ENCODE measurements around the gene MAPKAP1.
A peak's percentile ranks its signal among the peaks of the same experiment; 100 is the strongest.
"Not testable (repeated sequence)": the region's sequence is repeated elsewhere in the genome, so short reads cannot be mapped to it uniquely, and the experiment has no call there.

The MAPKAP1 gene

DNA sequence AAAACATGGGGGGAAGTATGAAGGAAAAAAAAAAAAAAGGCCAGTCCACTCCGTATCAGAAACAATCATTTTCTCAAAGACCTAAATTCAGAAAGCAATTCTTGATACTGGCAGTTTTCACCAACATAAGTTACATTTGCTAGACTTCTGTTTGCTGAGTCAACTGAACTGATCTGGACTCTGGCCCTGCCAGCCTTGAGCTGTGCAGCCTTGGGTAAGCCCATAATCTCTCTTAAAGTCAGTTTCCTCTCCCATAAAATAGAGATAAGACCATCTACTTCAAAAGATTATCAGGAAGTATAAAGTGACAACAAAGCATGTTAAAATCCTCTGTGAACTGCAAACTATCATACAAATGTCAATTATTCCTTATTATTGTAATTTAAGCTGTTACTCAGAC is 106.8 kb downstream of the MAPKAP1 start:
- no peak for DNase-seq

DNA sequence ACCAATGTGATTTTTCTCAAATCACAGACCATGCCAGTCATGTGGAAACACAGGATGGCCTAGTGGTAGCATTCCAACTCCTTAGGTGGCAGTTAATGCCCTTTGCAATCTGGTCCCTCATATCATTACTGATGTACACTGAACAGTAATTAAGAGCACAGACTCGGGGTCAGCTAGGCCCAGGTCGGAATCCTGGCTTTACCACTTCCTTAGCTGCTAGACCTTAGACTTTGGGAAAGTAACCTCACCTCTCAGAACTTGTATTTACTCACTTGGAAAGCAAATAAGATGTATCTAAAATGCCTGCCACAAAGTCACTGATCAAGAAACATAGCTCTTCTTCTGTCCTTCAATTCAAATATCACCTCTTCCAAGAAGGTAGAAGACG is 112.8 kb downstream of the MAPKAP1 start:
- no peak for DNase-seq

DNA sequence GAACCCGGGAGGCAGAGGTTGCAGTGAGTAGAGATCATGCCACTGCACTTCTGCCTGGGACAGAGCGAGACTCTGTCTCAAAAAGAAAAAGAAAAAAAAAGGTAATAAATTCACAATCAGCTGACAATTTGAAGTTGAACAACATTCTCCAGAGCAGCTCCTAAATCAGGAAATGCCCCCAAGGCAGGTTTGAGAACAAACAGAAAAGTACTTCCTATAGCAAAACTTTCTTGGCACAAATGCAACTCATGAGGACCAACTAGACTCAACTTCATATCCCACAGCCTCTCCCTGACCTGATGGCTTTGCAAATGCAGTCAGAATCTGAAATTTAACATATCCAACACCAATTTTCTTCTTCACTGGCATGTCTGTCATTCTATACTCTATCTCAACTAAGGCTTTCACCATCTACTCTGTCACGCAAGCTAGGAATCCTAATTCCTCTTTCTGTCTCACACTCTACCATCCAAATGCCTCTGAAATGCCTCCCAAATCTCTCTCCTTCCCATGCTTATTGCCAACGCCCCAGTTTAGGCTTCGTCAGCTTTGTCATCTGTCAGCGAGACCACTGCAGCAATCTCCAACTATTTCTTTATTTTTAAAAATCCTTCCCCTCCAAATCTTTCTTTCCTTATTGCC is 113.3 kb downstream of the MAPKAP1 start:
- DNase-seq, result no peak

DNA sequence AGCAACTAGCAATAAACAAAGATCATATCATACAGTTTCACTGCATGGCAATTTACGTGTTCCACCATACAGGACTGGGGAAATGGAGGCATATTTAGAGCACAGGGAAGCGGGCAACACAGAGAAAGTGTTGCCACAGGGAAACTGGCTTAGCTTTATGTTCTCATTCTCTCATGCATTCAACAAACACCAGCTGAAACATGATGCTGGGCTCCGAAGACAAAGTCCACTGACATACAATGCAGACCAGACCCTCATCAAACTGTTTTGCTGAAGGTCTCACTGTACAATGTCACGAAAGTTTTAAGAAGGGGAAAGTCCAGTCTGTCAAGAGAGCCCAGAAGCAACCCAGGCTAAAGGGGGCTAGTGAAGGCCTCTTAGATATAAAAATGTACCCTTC is 115.1 kb downstream of the MAPKAP1 start:
- DNase-seq, result no peak

DNA sequence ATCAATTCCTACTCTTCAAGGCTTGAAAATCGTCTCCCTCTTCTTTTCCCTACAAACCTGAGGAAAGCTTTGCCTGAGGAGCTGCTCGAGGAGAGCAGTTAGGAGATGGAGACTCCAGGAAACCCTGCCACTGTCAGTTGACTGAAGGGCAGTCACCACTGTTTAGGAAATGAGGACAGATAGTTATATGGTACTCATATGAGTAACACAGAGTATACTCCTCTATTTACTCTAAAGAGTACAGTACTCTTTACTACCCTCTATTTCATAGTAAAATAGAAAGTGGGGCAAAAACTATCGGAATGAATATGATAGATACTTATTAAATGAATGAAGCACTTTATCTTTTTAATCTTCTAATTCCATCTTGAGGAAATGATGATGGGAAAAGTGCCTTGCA is 115.8 kb downstream of the MAPKAP1 start:
- DNase-seq, result no peak

DNA sequence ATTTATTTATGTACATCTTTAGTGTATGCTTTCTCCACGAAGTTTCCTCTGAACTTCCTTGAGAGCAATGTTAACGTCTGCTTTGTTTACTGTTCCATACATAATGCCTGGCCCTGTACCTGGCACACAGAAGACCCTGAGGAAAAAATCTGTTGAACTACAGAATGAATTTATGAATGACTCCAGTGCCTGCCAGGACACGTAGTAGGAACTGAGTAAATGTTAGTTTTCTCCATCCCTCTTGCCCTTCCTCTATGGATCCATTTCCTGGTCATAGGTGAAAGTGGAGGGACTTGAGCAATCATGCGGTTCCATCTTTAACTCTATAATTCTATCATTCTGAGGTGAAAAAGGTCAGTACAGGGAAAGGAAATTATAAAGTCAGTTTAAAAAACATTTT is 117.7 kb downstream of the MAPKAP1 start:
- DNase-seq, result no peak

DNA sequence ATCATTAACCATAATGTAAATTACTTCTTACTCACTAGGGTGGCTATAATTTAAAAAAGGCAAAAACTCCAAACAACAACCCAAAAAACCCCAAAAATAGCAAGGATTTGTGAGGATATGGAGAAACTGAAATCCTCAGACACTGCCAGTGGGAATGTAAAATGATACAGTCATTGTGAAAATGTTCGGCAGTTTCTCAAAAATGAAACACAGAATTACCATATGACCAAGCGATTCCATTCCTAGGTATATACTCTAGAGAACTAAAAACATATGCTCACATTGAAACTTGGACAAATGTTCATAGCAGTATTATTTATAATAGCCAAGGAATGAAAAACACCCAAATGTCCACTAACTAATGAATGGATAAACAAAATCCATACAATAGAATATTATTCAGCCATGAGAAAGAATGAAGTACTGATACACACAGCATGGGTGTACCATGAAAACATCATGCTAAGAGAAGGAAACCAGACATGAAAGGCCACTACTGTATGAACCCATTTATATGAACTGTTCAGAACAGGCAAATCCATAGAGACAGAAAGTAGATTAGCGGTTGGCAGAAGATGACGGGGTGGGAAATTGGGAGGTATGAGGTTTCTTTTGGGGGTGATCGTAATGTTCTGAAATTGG is 119.1 kb downstream of the MAPKAP1 start:
- no peak for DNase-seq

DNA sequence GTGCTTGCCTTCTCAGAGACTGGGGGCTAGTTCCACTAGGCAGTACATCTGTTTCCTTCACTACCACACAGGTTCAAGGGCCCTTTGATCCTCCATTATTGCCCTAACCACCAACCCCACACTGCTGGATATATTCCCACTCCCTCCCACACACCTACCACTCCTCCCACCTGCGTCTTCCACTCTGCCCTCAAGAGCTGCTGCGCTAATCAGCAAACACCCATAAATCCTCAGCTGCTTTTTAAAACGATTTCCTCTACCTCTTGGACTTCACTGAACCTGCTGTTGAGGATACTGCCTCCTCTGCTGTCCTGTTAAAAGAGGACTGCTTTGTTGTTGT is 120.9 kb downstream of the MAPKAP1 start:
- no peak for DNase-seq

DNA sequence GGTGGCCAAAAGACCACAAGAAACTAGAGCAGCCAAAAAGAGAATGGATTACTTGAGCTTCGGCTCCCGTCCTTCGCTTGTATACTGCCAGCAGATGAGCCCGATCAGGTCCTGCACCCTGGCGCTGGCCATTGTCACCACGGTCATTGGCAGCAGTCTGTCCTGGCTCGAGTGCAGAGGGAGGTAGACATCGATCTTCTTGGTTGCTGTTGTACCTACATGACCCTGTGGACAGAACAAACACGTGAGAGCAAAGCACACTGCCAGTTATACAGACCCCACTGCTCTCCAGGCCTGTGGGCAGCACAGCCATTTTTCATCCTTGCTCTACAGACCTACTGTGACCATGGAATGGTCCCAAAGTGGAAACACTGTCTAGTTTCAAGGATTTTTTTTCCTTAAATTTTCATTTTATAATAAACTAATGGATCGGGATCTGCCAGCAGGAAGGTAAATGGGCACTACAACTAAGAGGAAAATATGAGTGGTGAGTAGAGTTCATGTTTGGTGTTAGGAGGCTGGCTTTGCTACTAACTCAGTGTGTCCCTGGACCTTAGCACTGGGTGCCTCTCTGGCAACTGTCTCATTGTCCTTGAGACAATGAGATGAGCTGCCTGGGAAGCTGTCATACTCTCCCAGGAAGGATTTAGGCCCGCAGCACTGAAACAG is 121.4 kb downstream of the MAPKAP1 start:
- no peak for DNase-seq

DNA sequence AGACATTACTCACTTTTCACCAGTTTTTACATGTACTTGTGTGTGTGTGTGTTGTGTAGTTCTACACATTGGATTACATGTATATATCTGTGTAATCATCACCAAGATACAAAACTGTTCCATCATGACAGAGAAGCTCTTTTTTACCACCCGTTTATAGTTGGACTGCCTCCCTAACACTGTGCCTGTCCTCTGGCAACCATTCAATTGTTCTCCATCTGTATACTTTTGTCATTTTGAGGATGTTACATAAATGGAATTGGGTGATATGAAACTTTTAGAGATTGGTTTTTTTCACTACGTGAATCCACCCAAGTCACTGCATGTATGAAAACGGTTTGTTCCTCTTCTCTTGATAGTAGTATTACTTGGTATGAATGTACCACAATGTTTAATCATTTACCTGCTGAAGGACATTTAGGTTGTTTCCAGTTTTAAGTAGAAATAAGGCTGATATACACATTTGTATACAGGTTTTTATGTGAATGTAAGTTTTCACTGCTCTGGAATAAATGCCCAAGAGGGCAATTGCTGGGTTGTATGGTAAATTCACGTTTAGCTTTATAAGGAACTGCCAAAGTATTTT is 126.2 kb downstream of the MAPKAP1 start:
- no peak for DNase-seq

DNA sequence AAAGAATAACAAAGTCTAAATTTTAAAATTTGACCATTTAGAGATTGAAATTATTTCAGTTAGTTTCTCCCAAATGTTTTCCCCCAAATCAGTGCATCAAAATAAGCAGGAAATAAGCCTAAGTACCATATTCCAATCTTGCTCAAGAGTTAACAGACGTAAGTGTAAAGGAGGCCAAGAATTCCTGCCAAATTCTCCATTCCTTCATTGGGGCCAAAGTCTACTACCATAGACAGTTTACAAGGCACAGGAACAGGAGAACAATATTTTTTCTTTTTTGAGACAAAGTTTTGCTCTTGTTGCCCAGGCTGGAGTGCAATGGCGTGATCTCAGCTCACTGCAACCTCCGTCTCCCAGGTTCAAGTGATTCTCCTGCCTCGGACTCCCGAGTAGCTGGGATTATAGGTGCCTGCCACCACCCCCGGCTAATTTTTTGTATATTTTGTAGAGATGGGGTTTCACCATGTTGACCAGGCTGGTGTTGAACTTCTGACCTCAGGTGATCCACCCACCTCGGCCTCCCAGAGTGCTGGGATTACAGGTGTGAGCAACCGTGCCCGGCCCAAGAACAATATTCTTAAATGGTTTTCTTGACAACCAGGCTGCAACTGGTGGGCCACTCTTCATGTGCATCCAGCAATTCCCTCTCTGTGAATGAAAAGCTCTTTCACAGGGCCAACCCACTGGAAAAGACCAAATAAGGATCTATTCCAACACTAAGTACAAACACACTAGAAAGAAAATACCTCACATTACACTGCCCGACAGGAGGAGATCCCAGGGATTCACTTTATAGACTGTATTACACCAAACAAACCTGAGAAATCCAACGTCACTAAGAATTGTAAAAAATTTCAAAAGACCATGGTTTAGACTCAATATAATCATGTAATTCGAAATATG is 127.7 kb downstream of the MAPKAP1 start:
- DNase-seq, result no peak

DNA sequence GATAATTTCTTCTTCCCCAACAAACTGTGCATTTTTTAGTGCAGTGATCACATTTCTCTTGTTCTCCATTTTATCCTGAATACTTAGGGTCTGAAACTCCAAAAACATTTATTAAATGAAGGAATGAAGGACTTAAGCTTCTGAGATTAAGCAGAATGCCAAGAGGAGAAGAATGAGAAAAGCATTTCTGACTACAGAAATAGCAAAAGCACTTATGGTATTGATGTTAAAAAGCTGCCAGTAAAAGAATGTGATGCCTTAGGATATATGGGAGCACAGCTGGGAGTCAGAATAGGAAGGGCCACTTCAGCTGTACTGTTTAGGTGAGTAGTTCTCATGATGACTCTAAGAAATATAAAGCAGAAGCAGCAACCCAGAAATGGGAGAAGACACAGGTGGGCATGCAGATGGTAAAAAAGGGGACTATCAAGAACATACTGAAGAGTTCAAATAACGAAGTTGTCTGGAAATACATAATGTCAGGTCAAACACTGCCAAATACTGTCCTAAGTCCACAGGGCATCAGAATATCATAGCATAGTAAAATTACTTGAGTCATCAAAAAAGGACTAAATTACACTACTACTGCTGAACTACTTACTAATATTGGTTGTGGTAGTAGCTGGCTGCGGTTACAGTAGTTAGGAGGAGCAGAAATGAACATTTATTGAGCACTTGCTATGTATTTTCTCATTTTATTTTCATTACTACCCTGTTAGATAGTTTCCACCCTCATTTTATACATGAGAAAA is 132.7 kb downstream of the MAPKAP1 start:
- no peak for DNase-seq

DNA sequence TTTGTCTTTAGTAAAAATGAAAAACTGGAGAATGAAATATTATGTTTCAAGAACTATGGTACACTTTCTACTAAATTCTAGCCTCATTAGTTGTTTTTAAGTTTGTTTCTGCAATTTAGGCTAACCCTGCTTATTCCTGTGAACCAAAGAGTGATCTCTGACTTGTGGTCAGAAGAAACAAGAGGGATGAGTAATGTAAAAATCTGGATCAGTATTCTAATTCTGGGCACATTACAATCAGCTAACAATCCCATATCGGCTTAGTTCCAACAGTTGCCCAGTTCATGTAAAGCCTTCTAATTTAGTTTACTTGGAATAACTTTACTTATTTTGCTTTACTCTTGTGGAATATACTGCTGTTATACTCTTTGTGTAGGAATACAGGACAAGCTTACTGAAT is 134.5 kb downstream of the MAPKAP1 start:
- not testable (repeated sequence) for DNase-seq

DNA sequence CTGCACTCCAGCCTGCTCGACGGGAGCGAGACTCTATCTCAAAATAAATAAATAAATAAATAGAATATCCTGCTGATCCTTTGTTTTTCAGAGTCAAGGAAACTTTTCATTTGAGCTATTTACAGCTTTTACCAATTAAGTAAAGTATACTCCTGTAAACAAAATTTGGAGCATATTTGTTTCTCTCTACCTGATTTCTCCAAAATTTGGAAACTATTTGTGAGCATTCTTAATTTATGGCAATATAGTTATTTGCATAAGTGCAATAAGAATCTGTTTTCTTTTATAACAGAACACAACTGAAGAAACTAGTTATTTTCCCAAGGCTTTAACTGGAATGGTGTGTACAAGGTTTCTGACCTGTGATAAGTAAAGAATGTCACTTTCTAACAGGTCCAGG is 135.2 kb downstream of the MAPKAP1 start:
- peak in 1 of 2 donors; percentile 2 for DNase-seq

DNA sequence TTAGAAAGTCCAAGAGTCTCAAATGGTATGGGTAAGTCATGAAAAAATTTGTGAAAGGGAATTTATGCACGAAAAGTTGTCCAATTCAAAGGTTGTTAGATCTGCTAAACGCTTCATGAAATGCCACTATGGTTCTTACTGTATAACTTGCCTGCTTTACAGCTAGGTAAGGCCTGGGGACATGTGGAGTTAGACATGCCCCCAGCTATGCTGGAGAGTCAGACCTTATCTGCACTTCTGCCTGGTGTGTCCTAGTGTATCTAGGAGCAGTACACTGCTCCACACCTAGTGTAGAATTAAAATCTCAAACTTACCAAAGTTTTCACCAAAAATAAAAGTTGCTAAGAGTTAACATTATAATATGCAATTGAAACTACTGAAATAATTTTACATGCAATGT is 136.8 kb downstream of the MAPKAP1 start:
- no peak for DNase-seq

DNA sequence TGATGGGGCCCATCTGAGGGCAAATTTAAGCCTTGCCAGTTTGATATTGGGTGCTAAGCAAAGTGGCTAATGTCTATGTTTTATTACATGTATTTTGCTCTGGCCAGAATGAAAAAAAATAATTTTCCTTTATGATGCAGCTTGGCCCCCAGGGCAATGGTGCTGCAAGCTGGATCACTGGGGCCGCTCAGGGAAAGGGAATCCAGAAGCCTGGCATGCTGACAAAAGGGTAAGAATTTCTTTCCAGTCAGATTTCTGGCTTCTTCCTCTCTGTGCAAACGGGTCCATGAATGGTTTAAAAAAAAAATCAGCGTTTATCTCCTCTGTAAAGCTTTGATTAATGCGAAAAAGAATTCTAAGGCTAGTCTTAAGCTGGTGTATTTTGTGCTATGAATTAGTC is 138.4 kb downstream of the MAPKAP1 start:
- no peak for DNase-seq

DNA sequence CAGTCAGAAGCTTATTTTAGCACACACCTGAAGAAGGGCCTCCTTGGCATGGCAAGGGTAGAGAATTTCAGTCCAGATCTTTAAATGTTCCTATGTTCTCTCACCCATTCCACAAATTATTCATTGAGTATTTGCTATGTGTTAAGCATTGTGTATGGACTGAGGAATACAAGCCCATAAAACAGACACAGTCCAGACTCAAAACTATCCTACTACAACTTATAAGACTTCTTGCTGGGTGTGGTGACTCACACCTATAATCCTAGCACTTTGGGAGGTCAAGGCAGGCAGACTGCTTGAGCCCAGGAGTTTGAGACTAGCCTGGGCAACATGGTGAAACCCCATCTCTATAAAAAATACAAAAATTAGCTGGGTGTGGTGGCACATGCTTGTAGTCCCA is 141.0 kb downstream of the MAPKAP1 start:
- DNase-seq, result not testable (repeated sequence)

DNA sequence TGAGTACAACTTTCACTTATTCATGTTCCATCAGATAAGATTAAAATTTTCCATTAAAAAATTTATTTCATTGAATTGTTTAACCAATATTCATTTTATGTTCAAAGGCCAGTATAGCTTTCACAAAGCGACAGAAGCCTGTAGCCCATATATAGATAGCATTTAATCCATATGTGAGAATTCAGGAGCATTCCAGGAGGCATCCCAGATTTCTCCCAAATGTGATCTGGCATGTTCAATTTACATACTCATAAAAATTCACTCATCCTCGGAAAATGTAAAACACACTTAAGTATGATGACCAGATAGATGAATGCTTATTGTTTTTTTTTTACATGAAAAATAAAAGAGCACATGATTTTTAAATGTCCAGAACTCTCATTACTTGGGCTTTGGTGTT is 141.9 kb downstream of the MAPKAP1 start:
- DNase-seq, result no peak

DNA sequence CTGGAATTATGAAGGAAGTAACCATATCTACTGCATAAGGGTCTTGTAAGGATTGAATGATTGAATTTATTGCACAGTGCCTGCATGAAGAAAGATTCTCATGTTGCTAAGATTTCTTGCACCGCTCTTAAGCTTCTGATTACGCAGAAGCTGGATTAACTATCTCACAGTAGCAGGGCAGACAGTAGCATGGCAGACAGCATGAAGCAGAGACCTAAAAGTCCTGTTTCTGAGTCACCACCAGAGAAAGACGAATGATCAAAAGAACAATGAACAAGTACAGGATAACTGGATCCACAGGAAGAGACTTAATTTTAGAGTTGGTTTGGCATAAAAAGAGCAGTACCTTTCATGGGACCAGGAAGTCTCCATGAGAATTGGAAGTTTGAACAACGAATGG is 142.4 kb downstream of the MAPKAP1 start:
- DNase-seq, result no peak

DNA sequence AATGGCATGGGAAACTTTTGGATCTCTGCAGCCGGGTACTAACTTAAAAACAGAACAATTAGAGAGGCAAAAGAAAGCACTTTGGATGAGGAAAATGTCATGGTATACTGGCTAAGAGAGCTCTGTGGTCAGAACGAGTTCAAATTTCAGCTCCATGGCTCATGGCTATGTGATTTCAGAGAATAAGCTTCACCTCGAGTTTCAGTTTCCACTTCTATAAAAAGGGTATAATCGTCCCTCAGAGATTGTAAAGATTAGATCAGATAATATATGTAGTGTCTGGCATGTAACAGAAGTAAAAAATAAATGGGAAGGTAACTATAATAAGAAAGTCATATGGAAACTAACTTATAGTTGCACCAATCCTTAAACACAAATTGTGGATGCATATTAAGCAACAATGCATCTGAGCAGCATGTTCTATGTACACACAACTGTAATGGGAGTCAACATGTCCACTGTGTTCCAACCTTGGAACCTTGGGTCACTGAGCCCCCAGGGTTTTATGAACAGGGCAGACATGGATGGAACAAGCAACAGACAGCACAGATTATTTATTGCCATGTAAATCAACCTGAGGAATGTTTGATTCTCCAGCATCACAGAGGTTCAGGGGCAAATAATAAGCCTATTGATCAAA is 145.4 kb downstream of the MAPKAP1 start:
- DNase-seq, result no peak

DNA sequence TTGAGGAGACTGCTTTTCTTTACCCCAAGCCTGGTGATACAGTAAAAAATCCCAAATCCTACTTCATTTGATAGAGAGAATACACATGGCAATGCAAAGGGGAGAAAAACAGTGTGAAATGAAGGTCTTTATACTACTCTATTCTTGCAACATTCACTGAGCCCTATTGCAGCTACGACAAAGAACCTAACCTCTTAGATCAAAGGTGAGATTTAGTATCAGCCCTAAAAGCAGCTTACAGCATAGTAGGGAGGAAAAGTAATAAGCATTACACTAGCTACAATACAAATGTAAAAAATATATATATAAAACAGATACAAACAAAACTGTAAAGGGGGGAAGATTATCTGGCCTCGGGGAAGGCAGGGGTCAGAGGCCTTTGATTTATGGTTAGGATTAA is 147.1 kb downstream of the MAPKAP1 start:
- no peak for DNase-seq

DNA sequence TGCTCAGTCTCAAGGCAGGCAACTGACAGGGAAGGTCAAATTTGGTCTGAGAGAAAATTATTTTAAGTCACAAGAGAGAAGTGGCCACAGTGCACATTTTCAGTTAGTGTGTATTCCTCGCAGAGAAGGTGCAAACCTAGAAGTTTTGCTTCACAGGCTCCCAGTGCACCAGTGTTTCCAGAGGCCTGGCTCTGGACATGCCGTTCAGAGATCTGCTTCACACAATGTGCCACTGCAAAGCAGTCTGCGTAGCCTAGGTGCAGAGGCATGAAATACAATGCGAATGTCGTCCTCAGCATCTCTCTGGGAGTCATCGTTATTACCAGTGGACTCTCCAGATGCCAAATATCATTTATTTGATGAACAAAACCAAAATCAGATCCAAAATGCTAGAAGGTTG is 147.8 kb downstream of the MAPKAP1 start:
- DNase-seq, result no peak
